Activated B cell treated with CpG ODN at 0.5 μM for 24 hours (primary cell): ENCODE results near the gene QRICH1. TPM values are rescaled to one million over a fixed set of nuclear protein-coding genes. Genes with fewer than 3 reads are reported as not detected.
"Not testable (repeated sequence)": the region's sequence is repeated elsewhere in the genome, so short reads cannot be mapped to it uniquely, and the experiment has no call there.

ENCODE experiments used
- ATAC-seq: fragments of 200-7000 bp; cut with Tn5 transposase; one replicate; pipeline ENCODE4 v1.10.0; 2021; ENCODE audit warnings: low read depth, mild to moderate bottlenecking, moderate library complexity
- CTCF ChIA-PET: fragments of 350-600 bp; sonication (Branson Sonifier 250); formaldehyde crosslinking; loops from one replicate; lab custom pipeline; 2021; ENCODE audit warnings: antibody characterized with exemption; lab: Charles Lee
- POLR2A ChIA-PET: fragments of 350-600 bp; sonication (Branson Sonifier 250); formaldehyde crosslinking; loops from one replicate; lab custom pipeline; 2021; ENCODE audit warnings: antibody characterized with exemption; lab: Charles Lee
- DNase-seq: peaks from one replicate; pipeline ENCODE4 v3.0.0; 2022
- H3K27ac Mint-ChIP-seq: one replicate; pipeline ENCODE4 v1.8.0; 2020; ENCODE audit warnings: mixed read lengths
- H3K27me3 Mint-ChIP-seq: one replicate; pipeline ENCODE4 v1.8.0; 2021; ENCODE audit warnings: mixed read lengths
- H3K36me3 Mint-ChIP-seq: one replicate; pipeline ENCODE4 v1.8.0; 2021; ENCODE audit warnings: low read depth, mixed read lengths
- H3K4me1 Mint-ChIP-seq: one replicate; pipeline ENCODE4 v1.8.0; 2021; ENCODE audit warnings: mixed read lengths
- H3K4me3 Mint-ChIP-seq: one replicate; pipeline ENCODE4 v1.8.0; 2020; ENCODE audit warnings: mild to moderate bottlenecking, mixed read lengths
- H3K9me3 Mint-ChIP-seq: one replicate; pipeline ENCODE4 v1.8.0; 2020; ENCODE audit warnings: mixed read lengths
- CTCF ChIP-seq: fragments of 200-600 bp; IDR thresholded peaks from one replicate; pipeline ENCODE4 v1.8.0; 2022; ENCODE audit warnings: antibody characterized with exemption, mild to moderate bottlenecking
- intact Hi-C: fragments of 100-400 bp; cut with micrococcal nuclease; formaldehyde crosslinking; loops from one replicate; pipeline ENCODE4 v1.15.1; 2024
- total RNA-seq: library from RNA; stranded (reverse); gene quantifications from 2 replicates; pipeline ENCODE4 v1.2.3, GENCODE V29; 2022

QRICH1 gene
- total RNA-seq, 1 donor from 2014 or later, result 155 TPM

GRCh38 chr3:49009396-49009795 is 84.5 kb downstream of the QRICH1 start:
- Mint-ChIP-seq H3K9me3 (no peaks in the 10 kb centered on the region), H3K27me3 (no peaks in the 10 kb centered on the region), H3K4me1 (peaks cover 25% of the 10 kb centered on the region), H3K36me3 (peaks cover 42% of the 10 kb centered on the region), H3K4me3 (no peak overlapping the region), H3K27ac (peak overlapping the region; percentile 67)
- intact Hi-C loops, result loop anchor here (5.0 kb wide), 3 partner anchors 333 to 663 kb away; partner anchors contain the start of genes APEH, PFKFB4 and USP4
- ChIA-PET CTCF (interaction anchor here (1.4 kb wide), 1 partner anchor 22 kb away, joined by 7 read pairs; no protein-coding TSS in a partner anchor), POLR2A (interaction anchor here (9.9 kb wide), 1 partner anchor 13 kb away, joined by 372 read pairs; the partner anchor contains the start of genes DALRD3, IMPDH2 and NDUFAF3)
- no peak for TF ChIP-seq CTCF
- ATAC-seq (no peak), DNase-seq (no peak)

- H3K27ac Mint-ChIP-seq, result peak overlapping the region; percentile 99
- H3K4me1 Mint-ChIP-seq, result peaks cover 21% of the 10 kb centered on the region
- POLR2A ChIA-PET, result interaction anchor here (0.6 to 9.9 kb wide), 3 partner anchors 14 to 420 kb away, joined by 5 to 372 read pairs (median 39); partner anchors contain the start of genes DALRD3, IMPDH2, NDUFAF3 and NICN1
- peak overlapping the region; percentile 100 for H3K4me3 Mint-ChIP-seq
- H3K9me3 Mint-ChIP-seq, H3K27me3 Mint-ChIP-seq, ATAC-seq, DNase-seq: not testable (repeated sequence)
- intact Hi-C loops, result loop anchor here (5.0 kb wide), 3 partner anchors 334 to 664 kb away; partner anchors contain the start of genes APEH, PFKFB4 and USP4
- peaks cover 35% of the 10 kb centered on the region for H3K36me3 Mint-ChIP-seq
- CTCF ChIA-PET, result interaction anchor here (1.4 to 2.5 kb wide), 4 partner anchors 19 to 86 kb away, joined by 4 to 11 read pairs (median 8); partner anchors contain the start of genes IMPDH2, P4HTM and QRICH1
Measured at GRCh38 chr3:49008627-49009026, 85.2 kb downstream of the QRICH1 start.

- Mint-ChIP-seq H3K9me3 (no peaks in the 10 kb centered on the region), H3K27ac (peak overlapping the region; percentile 99), H3K36me3 (peaks cover 29% of the 10 kb centered on the region), H3K4me1 (peaks cover 21% of the 10 kb centered on the region), H3K27me3 (no peaks in the 10 kb centered on the region), H3K4me3 (peak overlapping the region; percentile 100)
- ChIA-PET POLR2A (interaction anchor here (0.6 to 9.9 kb wide), 15 partner anchors 14 to 462 kb away, joined by 3 to 372 read pairs (median 6); partner anchors contain the start of genes ARIH2, DAG1, DALRD3 and IMPDH2), CTCF (interaction anchor here (1.4 to 2.5 kb wide), 10 partner anchors 9 to 86 kb away, joined by 3 to 30 read pairs (median 8); partner anchors contain the start of genes IMPDH2, NDUFAF3, P4HTM and QRICH1)
- DNase-seq (peak; percentile 85), ATAC-seq (peak; percentile 67)
- TF ChIP-seq CTCF, result no peak
- intact Hi-C loops, result loop anchor here (1.0 to 5.0 kb wide), 9 partner anchors 13 to 664 kb away; partner anchors contain the start of genes APEH, IMPDH2, IP6K2 and P4HTM
Measured at GRCh38 chr3:49007771-49008528, 85.9 kb downstream of the QRICH1 start.

GRCh38 chr3:49007068-49007770 is 86.7 kb downstream of the QRICH1 start, which contains the start of gene WDR6:
Gene WDR6, plus strand, starts transcription at chr3:49007391. Its CDS starts 41 bp downstream, at chr3:49007432.
- CTCF ChIA-PET, result interaction anchor here (0.6 to 2.5 kb wide), 13 partner anchors 9 to 87 kb away, joined by 3 to 30 read pairs (median 4); partner anchors contain the start of genes DALRD3, IMPDH2, NDUFAF3 and P4HTM
- Mint-ChIP-seq H3K36me3 (peaks cover 22% of the 10 kb centered on the region), H3K27ac (peak within 1 kb of the TSS; percentile 99), H3K27me3 (no peaks in the 10 kb centered on the region), H3K9me3 (no peaks in the 10 kb centered on the region), H3K4me1 (peaks cover 21% of the 10 kb centered on the region), H3K4me3 (peak within 1 kb of the TSS; percentile 100)
- peak; percentile 89 for ATAC-seq
- POLR2A ChIA-PET, result interaction anchor here (0.5 to 9.9 kb wide), 24 partner anchors 15 to 1876 kb away, joined by 3 to 372 read pairs (median 4); partner anchors contain the start of genes ARIH2, DAG1, DALRD3 and IMPDH2
- TF ChIP-seq CTCF, result no peak
- DNase-seq, result peak; percentile 91
- intact Hi-C loops, result loop anchor here (1.0 to 5.0 kb wide), 9 partner anchors 14 to 665 kb away; partner anchors contain the start of genes APEH, IMPDH2, IP6K2 and P4HTM
